Liver (tissue), 9 donors: ENCODE results near the gene DHX30. TPM values are rescaled to one million over a fixed set of nuclear protein-coding genes. Genes with fewer than 3 reads are reported as not detected.
A peak's percentile ranks its signal among the peaks of the same experiment; 100 is the strongest.

ENCODE experiments used
- DNase-seq: peaks from one replicate; pipeline ENCODE4 v3.0.0-alpha.2; 2017; ENCODE audit warnings: low spot score
- H3K27ac ChIP-seq, 2 donors: one replicate each; pipeline ENCODE4 v1.7.0; 2013; ENCODE audit warnings: inconsistent platforms in 2 of 2, low read length in 2 of 2, control low read depth in 1 of 2, low read depth in 1 of 2, mild to moderate bottlenecking in 1 of 2
- H3K27me3 ChIP-seq, 4 donors: one replicate each; pipeline versions ENCODE4 v1.6.1 to v1.7.0; 2013; ENCODE audit warnings: low read length in 3 of 4, inconsistent platforms in 1 of 4, mild to moderate bottlenecking in 1 of 4, moderate library complexity in 1 of 4; ENCODE audit not compliant: control insufficient read depth in 4 of 4, insufficient read depth in 4 of 4
- H3K36me3 ChIP-seq, 4 donors: one replicate each; pipeline versions ENCODE4 v1.6.1 to v1.7.0; 2013; ENCODE audit warnings: low read length in 3 of 4, mild to moderate bottlenecking in 3 of 4, low read depth in 1 of 4, moderate library complexity in 1 of 4; ENCODE audit not compliant: control insufficient read depth in 4 of 4, insufficient read depth in 3 of 4
- H3K4me1 ChIP-seq, 4 donors: one replicate each; pipeline versions ENCODE4 v1.6.1 to v1.7.0; 2013; ENCODE audit warnings: low read length in 3 of 4, mild to moderate bottlenecking in 3 of 4, moderate library complexity in 1 of 4; ENCODE audit not compliant: control insufficient read depth in 4 of 4, insufficient read depth in 4 of 4
- H3K4me3 ChIP-seq, 3 donors: one replicate each; pipeline versions ENCODE4 v1.6.1 to v1.7.0; 2013; ENCODE audit warnings: low read length in 3 of 3, control low read depth in 1 of 3, low read depth in 1 of 3, mild to moderate bottlenecking in 1 of 3
- H3K9ac ChIP-seq, 2 donors: one replicate each; pipeline ENCODE4 v1.7.0; 2013; ENCODE audit warnings: low read length in 2 of 2, mild to moderate bottlenecking in 2 of 2, moderate library complexity in 2 of 2, control low read depth in 1 of 2, low read depth in 1 of 2
- H3K9me3 ChIP-seq, 4 donors: one replicate each; pipeline versions ENCODE4 v1.6.1 to v1.7.0; 2013; ENCODE audit warnings: low read length in 3 of 4; ENCODE audit not compliant: control insufficient read depth in 4 of 4
- EGR1 ChIP-seq, 2 donors: IDR thresholded peaks; 2 replicates each; pipeline ENCODE4 v1.6.1; 2016 to 2018; ENCODE audit warnings: antibody characterized with exemption in 2 of 2, low read depth in 2 of 2
- HNF4G ChIP-seq: IDR thresholded peaks from 2 replicates; pipeline ENCODE4 v1.6.1; 2016; ENCODE audit warnings: antibody characterized with exemption
- JUND ChIP-seq, 2 donors: IDR thresholded peaks; 2 replicates each; pipeline ENCODE4 v1.6.1; 2016; ENCODE audit warnings: antibody characterized with exemption in 2 of 2
- NR2F2 ChIP-seq: IDR thresholded peaks from 2 replicates; pipeline ENCODE4 v1.6.1; 2016; ENCODE audit warnings: antibody characterized with exemption
- RXRA ChIP-seq, 2 donors: IDR thresholded peaks; 2 replicates each; pipeline ENCODE4 v1.6.1; 2017 to 2018; ENCODE audit warnings: antibody characterized with exemption in 2 of 2, mild to moderate bottlenecking in 1 of 2
- SP1 ChIP-seq: IDR thresholded peaks from 2 replicates; pipeline ENCODE4 v1.6.1; 2018; ENCODE audit warnings: antibody characterized with exemption, mild to moderate bottlenecking
- TAF1 ChIP-seq: conservative IDR thresholded peaks from 2 replicates; pipeline ENCODE4 v1.6.1; 2016; ENCODE audit warnings: antibody characterized with exemption, mild to moderate bottlenecking
- YY1 ChIP-seq: IDR thresholded peaks from 2 replicates; pipeline ENCODE4 v1.6.1; 2016; ENCODE audit warnings: antibody characterized with exemption, mild to moderate bottlenecking
- WGBS: extraction: QIAGEN DNeasy Blood & Tissue Kit; methylation state at CpG from one replicate; pipeline ENCODE4 v1.1.7; 2013; 5-methylcytosine and 5-hydroxymethylcytosine counted together
- polyA plus RNA-seq, 2 donors: library from polyadenylated mRNA; stranded (reverse) in 1 of 2; unstranded in 1 of 2; fragments of 200-250 nt in 1 of 2; fragments of >200 nt in 1 of 2; fragmentation: Nextera tagmentation in 1 of 2; extraction: Ambion mirVana in 1 of 2; gene quantifications; one replicate each; pipeline versions ENCODE4 v1.2.1 to v1.2.3, GENCODE V29; 2013 to 2015
- total RNA-seq, 2 donors: library from RNA; depleted of rRNA; stranded (reverse); fragments of >200 nt; gene quantifications; one replicate each; pipeline ENCODE4 v1.2.3, GENCODE V29; 2014
- TF ChIP-seq, protein P1 (sequence below): fragments of 150-350 bp; IDR thresholded peaks from 2 replicates; pipeline ENCODE4 v1.5.1; 2017; ENCODE audit warnings: improper control_type of control experiment, low read depth, low read length; ENCODE audit not compliant: missing input control
- TF ChIP-seq, protein P2 (sequence below): IDR thresholded peaks from 2 replicates; pipeline ENCODE4 v1.6.1; 2016; ENCODE audit warnings: antibody characterized with exemption, mild to moderate bottlenecking
- TF ChIP-seq, protein P3 (sequence below): IDR thresholded peaks from 2 replicates; pipeline ENCODE4 v1.6.1; 2016; ENCODE audit warnings: antibody characterized with exemption
- donor health status: healthy.
- donor health status: healthy.
- donor health status: healthy.
- donor health status: healthy.
- donor health status: healthy.

DHX30 gene
- total and polyA plus RNA-seq, 4 donors = 18.3 to 39.9 (median 26.3) TPM

DNA sequence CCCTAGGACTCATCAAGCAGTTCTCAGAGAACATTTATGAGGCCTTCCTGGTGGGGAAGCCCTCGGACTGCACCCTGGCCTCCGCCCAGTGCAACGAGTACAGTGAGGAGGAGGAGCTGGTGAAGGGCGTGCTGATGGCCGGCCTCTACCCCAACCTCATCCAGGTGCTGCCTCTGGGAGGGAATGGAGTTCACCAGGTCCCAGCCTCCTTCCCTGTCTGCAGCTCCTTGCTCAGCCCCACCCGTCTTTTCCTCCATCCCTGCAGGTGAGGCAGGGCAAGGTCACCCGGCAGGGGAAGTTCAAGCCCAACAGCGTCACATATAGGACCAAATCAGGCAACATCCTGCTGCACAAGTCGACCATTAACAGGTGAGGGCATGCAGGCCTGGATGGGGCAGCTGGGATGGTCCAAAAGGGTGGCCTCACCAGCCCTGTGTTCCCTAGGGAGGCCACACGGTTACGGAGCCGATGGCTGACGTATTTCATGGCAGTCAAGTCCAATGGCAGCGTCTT lies 46.3 kb downstream of the DHX30 start:
- Histone ChIP-seq H3K36me3 (peaks cover 28 to 82% (median 40%) of the 10 kb centered on the region in 4 donors), H3K4me3 (no peak overlapping the region), H3K27ac (no peak overlapping the region), H3K4me1 (no peaks in the 10 kb centered on the region), H3K27me3 (no peaks in the 10 kb centered on the region), H3K9ac (no peak overlapping the region), H3K9me3 (no peaks in the 10 kb centered on the region)
- TF ChIP-seq EGR1 (IDR thresholded peaks at IDR 0.05; ENCODE audit: low read depth in 2 of 2) = no peak
- TF ChIP-seq NR2F2 = no peak
- TF ChIP-seq SP1 = no peak
- TF ChIP-seq YY1 = no peak
- TF ChIP-seq RXRA (IDR thresholded peaks at IDR 0.05) = no peak
- TF ChIP-seq, protein P1, sequence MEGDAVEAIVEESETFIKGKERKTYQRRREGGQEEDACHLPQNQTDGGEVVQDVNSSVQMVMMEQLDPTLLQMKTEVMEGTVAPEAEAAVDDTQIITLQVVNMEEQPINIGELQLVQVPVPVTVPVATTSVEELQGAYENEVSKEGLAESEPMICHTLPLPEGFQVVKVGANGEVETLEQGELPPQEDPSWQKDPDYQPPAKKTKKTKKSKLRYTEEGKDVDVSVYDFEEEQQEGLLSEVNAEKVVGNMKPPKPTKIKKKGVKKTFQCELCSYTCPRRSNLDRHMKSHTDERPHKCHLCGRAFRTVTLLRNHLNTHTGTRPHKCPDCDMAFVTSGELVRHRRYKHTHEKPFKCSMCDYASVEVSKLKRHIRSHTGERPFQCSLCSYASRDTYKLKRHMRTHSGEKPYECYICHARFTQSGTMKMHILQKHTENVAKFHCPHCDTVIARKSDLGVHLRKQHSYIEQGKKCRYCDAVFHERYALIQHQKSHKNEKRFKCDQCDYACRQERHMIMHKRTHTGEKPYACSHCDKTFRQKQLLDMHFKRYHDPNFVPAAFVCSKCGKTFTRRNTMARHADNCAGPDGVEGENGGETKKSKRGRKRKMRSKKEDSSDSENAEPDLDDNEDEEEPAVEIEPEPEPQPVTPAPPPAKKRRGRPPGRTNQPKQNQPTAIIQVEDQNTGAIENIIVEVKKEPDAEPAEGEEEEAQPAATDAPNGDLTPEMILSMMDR = no peak
- TF ChIP-seq HNF4G = no peak
- TF ChIP-seq, protein P2, sequence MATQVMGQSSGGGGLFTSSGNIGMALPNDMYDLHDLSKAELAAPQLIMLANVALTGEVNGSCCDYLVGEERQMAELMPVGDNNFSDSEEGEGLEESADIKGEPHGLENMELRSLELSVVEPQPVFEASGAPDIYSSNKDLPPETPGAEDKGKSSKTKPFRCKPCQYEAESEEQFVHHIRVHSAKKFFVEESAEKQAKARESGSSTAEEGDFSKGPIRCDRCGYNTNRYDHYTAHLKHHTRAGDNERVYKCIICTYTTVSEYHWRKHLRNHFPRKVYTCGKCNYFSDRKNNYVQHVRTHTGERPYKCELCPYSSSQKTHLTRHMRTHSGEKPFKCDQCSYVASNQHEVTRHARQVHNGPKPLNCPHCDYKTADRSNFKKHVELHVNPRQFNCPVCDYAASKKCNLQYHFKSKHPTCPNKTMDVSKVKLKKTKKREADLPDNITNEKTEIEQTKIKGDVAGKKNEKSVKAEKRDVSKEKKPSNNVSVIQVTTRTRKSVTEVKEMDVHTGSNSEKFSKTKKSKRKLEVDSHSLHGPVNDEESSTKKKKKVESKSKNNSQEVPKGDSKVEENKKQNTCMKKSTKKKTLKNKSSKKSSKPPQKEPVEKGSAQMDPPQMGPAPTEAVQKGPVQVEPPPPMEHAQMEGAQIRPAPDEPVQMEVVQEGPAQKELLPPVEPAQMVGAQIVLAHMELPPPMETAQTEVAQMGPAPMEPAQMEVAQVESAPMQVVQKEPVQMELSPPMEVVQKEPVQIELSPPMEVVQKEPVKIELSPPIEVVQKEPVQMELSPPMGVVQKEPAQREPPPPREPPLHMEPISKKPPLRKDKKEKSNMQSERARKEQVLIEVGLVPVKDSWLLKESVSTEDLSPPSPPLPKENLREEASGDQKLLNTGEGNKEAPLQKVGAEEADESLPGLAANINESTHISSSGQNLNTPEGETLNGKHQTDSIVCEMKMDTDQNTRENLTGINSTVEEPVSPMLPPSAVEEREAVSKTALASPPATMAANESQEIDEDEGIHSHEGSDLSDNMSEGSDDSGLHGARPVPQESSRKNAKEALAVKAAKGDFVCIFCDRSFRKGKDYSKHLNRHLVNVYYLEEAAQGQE = no peak
- TF ChIP-seq, protein P3, sequence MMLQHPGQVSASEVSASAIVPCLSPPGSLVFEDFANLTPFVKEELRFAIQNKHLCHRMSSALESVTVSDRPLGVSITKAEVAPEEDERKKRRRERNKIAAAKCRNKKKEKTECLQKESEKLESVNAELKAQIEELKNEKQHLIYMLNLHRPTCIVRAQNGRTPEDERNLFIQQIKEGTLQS = no peak
- WGBS = 89% methylated on average over 14 of the region's 14 CpGs
- no peak for DNase-seq

DNA sequence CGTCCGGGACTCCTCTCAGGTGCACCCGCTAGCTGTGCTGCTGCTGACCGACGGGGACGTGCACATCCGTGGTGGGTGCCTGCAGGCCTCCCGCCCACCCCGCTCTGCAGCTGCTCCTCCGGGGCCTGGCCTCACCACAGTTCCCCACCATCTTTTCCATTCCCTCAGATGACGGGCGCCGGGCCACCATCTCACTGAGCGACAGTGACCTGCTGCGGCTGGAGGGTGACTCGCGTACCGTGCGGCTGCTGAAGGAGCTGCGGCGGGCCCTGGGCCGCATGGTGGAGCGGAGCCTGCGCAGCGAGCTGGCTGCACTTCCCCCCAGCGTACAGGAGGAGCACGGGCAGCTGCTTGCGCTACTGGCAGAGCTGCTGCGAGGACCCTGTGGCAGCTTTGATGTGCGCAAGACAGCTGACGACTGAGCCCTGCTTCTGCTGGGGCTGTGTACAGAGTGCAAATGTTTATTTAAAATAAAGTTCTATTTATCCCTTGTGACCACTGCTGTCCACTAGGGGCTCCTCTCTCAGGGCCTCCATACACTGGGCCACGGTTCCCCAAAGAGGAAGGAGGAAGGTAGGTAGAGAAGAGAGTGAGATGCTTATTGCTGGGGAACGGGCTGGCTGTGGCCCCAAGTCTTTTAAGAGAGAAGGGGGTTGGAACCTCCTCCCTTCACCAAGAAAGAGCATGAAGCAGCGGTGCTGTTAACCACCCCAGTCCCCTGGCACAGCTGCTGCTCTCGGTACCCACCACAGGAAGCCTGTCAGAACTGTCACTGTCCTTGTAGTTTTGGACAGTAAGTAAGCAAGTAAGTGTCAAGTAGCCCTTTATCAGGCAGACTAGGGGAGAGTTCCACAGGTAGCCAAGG lies 47.0 kb downstream of the DHX30 start:
- Histone ChIP-seq H3K27ac (no peak overlapping the region), H3K36me3 (peaks cover 25 to 83% (median 39%) of the 10 kb centered on the region in 4 donors), H3K9ac (no peak overlapping the region), H3K9me3 (no peaks in the 10 kb centered on the region), H3K27me3 (no peaks in the 10 kb centered on the region), H3K4me3 (no peak overlapping the region), H3K4me1 (no peaks in the 10 kb centered on the region)
- TF ChIP-seq, protein P1 = peak; percentile 30
- TF ChIP-seq JUND (IDR thresholded peaks at IDR 0.05) (no peak), TAF1 (no peak)
- DNase-seq = no peak
- WGBS = 91% methylated on average over 35 of the region's 35 CpGs
